Right lobe of liver (tissue), 4 donors: ENCODE measurements around the gene CEP57L1.

Source experiments
- CTCF ChIP-seq, 4 donors: fragments of 200-600 bp in 3 of 4; fragments of 450-650 bp in 1 of 4; IDR thresholded peaks; one replicate each; pipeline versions ENCODE4 v1.5.1 to v1.8.0; 2016 to 2022; ENCODE audit warnings: antibody characterized with exemption in 4 of 4, mild to moderate bottlenecking in 2 of 4
- POLR2A ChIP-seq: fragments of 450-650 bp; IDR thresholded peaks from one replicate; pipeline ENCODE4 v1.6.1; 2017; ENCODE audit warnings: antibody characterized with exemption, mild to moderate bottlenecking
- donor health status: DM: no; HTN: no; CAD: no.
- donor health status: DM: no; HTN: no; CAD: no.
- donor health status: DM: no; HTN: yes; CAD: no.

DNA sequence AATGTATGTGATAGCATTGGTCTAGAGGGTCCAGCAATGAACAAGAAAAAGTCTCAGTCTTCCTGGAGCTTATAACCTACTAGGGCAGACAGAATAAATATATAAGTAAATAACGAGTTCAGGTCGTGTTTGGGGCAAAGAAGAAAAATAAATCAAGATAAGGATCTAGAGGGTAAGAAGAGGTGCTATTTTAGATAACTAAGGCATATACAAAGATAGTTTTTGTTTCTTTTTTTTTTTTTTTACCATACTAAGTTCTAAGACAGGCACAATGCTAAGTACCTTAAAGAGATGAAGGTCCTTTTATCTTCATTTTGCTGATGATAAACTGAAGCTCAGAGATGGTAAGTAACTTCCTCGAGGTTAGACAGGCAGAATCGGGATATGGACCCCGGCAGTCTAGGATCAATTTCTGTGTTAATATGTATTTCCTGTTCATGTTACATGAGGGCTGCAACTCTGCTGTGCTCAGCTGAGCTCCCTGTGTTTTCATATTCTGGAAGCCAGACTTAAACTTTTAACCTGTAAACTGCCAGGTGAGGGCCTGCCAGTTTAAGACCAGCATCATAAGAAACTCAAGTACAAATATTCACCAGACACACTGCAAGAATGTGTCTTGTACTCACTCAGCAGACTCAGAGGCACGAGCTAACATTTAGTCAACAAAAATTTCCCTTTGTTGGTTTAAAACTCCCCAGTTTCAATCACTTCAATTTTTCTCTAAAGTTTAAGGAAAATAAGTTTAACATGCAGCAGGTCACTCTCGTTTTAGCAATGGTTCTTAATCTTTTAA lies 24.0 kb upstream of the CEP57L1 start:
- TF ChIP-seq CTCF (IDR thresholded peaks at IDR 0.05) (no peak), POLR2A (no peak)
